ENCODE results near the gene KIAA1549.

Gene KIAA1549

GRCh38 chr7:138929969-138930368, 51.2 kb downstream of the KIAA1549 start:
- no peaks in the 10 kb centered on the region for H3K27me3 ChIP-seq (ENCODE audit: low read length)
- no peaks in the 10 kb centered on the region for H4K20me1 ChIP-seq (ENCODE audit: low read depth, low read length)
- H3K9me2 ChIP-seq (replicated peaks; ENCODE audit: insufficient read depth, low read length), result no peaks in the 10 kb centered on the region
- H3K36me3 ChIP-seq (ENCODE audit: low read length), result no peaks in the 10 kb centered on the region
- no peaks in the 10 kb centered on the region for H3K79me2 ChIP-seq (ENCODE audit: insufficient read depth, low read length)
- TF ChIP-seq CTCF (IDR thresholded peaks at IDR 0.05; ENCODE audit: insufficient read depth, low read length, poor library complexity, severe bottlenecking) (no peak), EZH2phosphoT487 (conservative IDR thresholded peaks at IDR 0.05; ENCODE audit: low read length) (no peak)
- H3K9me3 ChIP-seq (ENCODE audit: insufficient read depth, low read length), result no peaks in the 10 kb centered on the region
- no peaks in the 10 kb centered on the region for H3F3A ChIP-seq (ENCODE audit: insufficient read depth)
- H3K4me2 ChIP-seq (ENCODE audit: low read depth, low read length, poor library complexity, severe bottlenecking), result no peak overlapping the region
- no peak overlapping the region for H3K4me3 ChIP-seq (ENCODE audit: insufficient read depth, low read length, poor library complexity, severe bottlenecking)
- H2AFZ ChIP-seq (ENCODE audit: low read depth, low read length, severe bottlenecking), result no peak overlapping the region
- no peak overlapping the region for H3K9ac ChIP-seq (ENCODE audit: low read length)
- no peak overlapping the region for H3K27ac ChIP-seq (ENCODE audit: low read depth, low read length)

GRCh38 chr7:138926241-138926612, 55.0 kb downstream of the KIAA1549 start:
- Histone ChIP-seq H3K4me3 (ENCODE audit: insufficient read depth, low read length, poor library complexity, severe bottlenecking) (no peak overlapping the region), H2AFZ (ENCODE audit: low read depth, low read length, severe bottlenecking) (no peak overlapping the region), H3K79me2 (ENCODE audit: insufficient read depth, low read length) (no peaks in the 10 kb centered on the region), H3K9me2 (replicated peaks; ENCODE audit: insufficient read depth, low read length) (no peaks in the 10 kb centered on the region), H3K27me3 (ENCODE audit: low read length) (no peaks in the 10 kb centered on the region), H4K20me1 (ENCODE audit: low read depth, low read length) (no peaks in the 10 kb centered on the region), H3K9ac (ENCODE audit: low read length) (no peak overlapping the region), H3F3A (ENCODE audit: insufficient read depth) (no peaks in the 10 kb centered on the region), H3K36me3 (ENCODE audit: low read length) (no peaks in the 10 kb centered on the region), H3K27ac (ENCODE audit: low read depth, low read length) (no peak overlapping the region), H3K4me2 (ENCODE audit: low read depth, low read length, poor library complexity, severe bottlenecking) (no peak overlapping the region), H3K9me3 (ENCODE audit: insufficient read depth, low read length) (no peaks in the 10 kb centered on the region)
- no peak for TF ChIP-seq EZH2phosphoT487 (conservative IDR thresholded peaks at IDR 0.05; ENCODE audit: low read length)
- TF ChIP-seq CTCF (IDR thresholded peaks at IDR 0.05; ENCODE audit: insufficient read depth, low read length, poor library complexity, severe bottlenecking), result no peak

- H3F3A ChIP-seq (ENCODE audit: insufficient read depth), result no peaks in the 10 kb centered on the region
Measured at GRCh38 chr7:138924501-138925225, 56.5 kb downstream of the KIAA1549 start.

More at GRCh38 chr7:138924501-138925225, 56.5 kb downstream of the KIAA1549 start:
- Histone ChIP-seq H3K4me3 (ENCODE audit: insufficient read depth, low read length, poor library complexity, severe bottlenecking) (no peak overlapping the region), H3K4me2 (ENCODE audit: low read depth, low read length, poor library complexity, severe bottlenecking) (no peak overlapping the region), H3K9me3 (ENCODE audit: insufficient read depth, low read length) (no peaks in the 10 kb centered on the region), H3K9me2 (replicated peaks; ENCODE audit: insufficient read depth, low read length) (no peaks in the 10 kb centered on the region), H3K27me3 (ENCODE audit: low read length) (no peaks in the 10 kb centered on the region), H3K9ac (ENCODE audit: low read length) (no peak overlapping the region), H2AFZ (ENCODE audit: low read depth, low read length, severe bottlenecking) (no peak overlapping the region), H3K79me2 (ENCODE audit: insufficient read depth, low read length) (no peaks in the 10 kb centered on the region), H3K36me3 (ENCODE audit: low read length) (no peaks in the 10 kb centered on the region), H4K20me1 (ENCODE audit: low read depth, low read length) (no peaks in the 10 kb centered on the region), H3K27ac (ENCODE audit: low read depth, low read length) (no peak overlapping the region)
- no peak for TF ChIP-seq EZH2phosphoT487 (conservative IDR thresholded peaks at IDR 0.05; ENCODE audit: low read length)
- TF ChIP-seq CTCF (IDR thresholded peaks at IDR 0.05; ENCODE audit: insufficient read depth, low read length, poor library complexity, severe bottlenecking), result no peak
